Measurements from ENCODE around the gene DGKQ. TPM values are rescaled to one million over a fixed set of nuclear protein-coding genes. Genes with fewer than 3 reads are reported as not detected.

The DGKQ gene
- total and polyA plus RNA-seq, 9 of the 15 experiments (the other 6 are each of a cell fraction or from before 2014, with no cell fraction given): 0.17 to 22.0 (median 5.6) TPM

- TF ChIP-seq MLX (CRISPR knock-in tag; conservative IDR thresholded peaks at IDR 0.05) (no peak), SPI1 (IDR thresholded peaks at IDR 0.05; ENCODE audit: borderline replicate concordance, low read depth, low read length) (no peak), ZC3H4 (CRISPR knock-in tag; IDR thresholded peaks at IDR 0.05; ENCODE audit: borderline replicate concordance) (no peak), TEAD2 (tag; IDR thresholded peaks at IDR 0.05) (no peak), IFI16 (CRISPR knock-in tag; IDR thresholded peaks at IDR 0.05) (no peak), HOXB6 (CRISPR knock-in tag; IDR thresholded peaks at IDR 0.05; ENCODE audit: borderline replicate concordance) (no peak), ZFX (CRISPR knock-in tag; IDR thresholded peaks at IDR 0.05) (peak; percentile 49; the same call in 1 of the 2 replicates), HCFC1 (IDR thresholded peaks at IDR 0.05; ENCODE audit: low read depth, low read length) (no peak), HINFP (tag; conservative IDR thresholded peaks at IDR 0.05; ENCODE audit: low read depth) (no peak), HMG20B (CRISPR knock-in tag; IDR thresholded peaks at IDR 0.05) (no peak), HDGF (IDR thresholded peaks at IDR 0.05) (no peak), ELK1 (CRISPR knock-in tag; IDR thresholded peaks at IDR 0.05) (no peak), TSHZ1 (CRISPR knock-in tag; IDR thresholded peaks at IDR 0.05) (no peak), RBFOX2 (IDR thresholded peaks at IDR 0.05; ENCODE audit: low read depth, low read length) (no peak), ZBTB49 (CRISPR knock-in tag; IDR thresholded peaks at IDR 0.05; ENCODE audit: borderline replicate concordance) (no peak), SMAD3 (CRISPR knock-in tag; conservative IDR thresholded peaks at IDR 0.05) (no peak), MCM7 (IDR thresholded peaks at IDR 0.05) (no peak), GTF2A2 (tag; IDR thresholded peaks at IDR 0.05) (no peak), KDM2B (CRISPR knock-in tag; IDR thresholded peaks at IDR 0.05) (no peak), ASH1L (IDR thresholded peaks at IDR 0.05; ENCODE audit: borderline replicate concordance, low read depth, partially characterized antibody) (no peak)
Measured at GRCh38 chr4:986428-986878, 13.1 kb upstream of the DGKQ start (continued).
